Right ventricle myocardium inferior (tissue), 1 donor: ENCODE results near the gene CGN. TPM values are rescaled to one million over a fixed set of nuclear protein-coding genes. Genes with fewer than 3 reads are reported as not detected.
A peak's percentile ranks its signal among the peaks of the same experiment; 100 is the strongest.

Experiments
- ATAC-seq: fragments of 200-7000 bp; cut with Tn5 transposase; one replicate; pipeline ENCODE4 v1.9.1; 2020; ENCODE audit warnings: mild to moderate bottlenecking, moderate library complexity
- DNase-seq: peaks from one replicate; pipeline ENCODE4 v3.0.0; 2021; ENCODE audit errors: missing footprints
- intact Hi-C: fragments of 100-400 bp; cut with DNase I; formaldehyde crosslinking; loops from one replicate; pipeline ENCODE4 v1.11.0; 2022
- long read RNA-seq: library from polyadenylated mRNA; unstranded; transcript quantifications from one replicate; pipeline ENCODE4 v2.0.0, GENCODE V29; 2021
- total RNA-seq: library from RNA; stranded (reverse); fragmentation: NEBNext Ultra II Directional; extraction: Animal tissue kit (Norgen Biotek cat#: 25700); gene quantifications from one replicate; pipeline ENCODE4 v1.2.1, GENCODE V29; 2021
- donor health status: DM: no; HTN: yes; CAD: no; lungs with severe emphysema.

Gene CGN
- 0.22 TPM for total RNA-seq
- long read RNA-seq: 0 reads

GRCh38 chr1:151510957-151511635, at the start of gene CGN:
CGN (plus strand) TSS chr1:151511387; CDS start chr1:151518520, 7,133 bp downstream.
- ATAC-seq: peak; percentile 98
- peak; percentile 90 for DNase-seq
- intact Hi-C loops: no loop called here

DNA sequence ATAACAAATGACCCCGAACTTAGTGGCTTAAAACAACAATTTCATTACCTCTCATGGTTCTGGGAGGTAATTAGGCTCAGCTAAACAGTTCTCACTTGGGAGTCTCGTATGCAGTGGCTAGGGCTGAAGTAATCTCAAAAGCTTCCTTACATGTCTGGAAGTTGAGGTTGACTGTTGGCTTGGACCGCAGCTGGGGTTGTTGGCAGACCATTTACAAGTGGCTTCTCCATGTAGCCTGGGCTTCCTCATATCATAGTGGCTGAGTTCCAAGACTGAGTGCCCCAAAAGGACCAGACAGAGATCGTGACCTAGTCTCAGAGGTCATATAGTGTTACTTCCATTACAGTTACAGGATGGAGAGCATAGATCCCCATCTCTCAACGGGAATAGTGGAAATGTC, 49.5 kb upstream of the CGN start:
- intact Hi-C loops: no loop called here
- DNase-seq (no peak), ATAC-seq (no peak)

- DNase-seq: no peak
- no peak for ATAC-seq
- intact Hi-C loops: no loop called here
These were observed 46.2 kb upstream of the CGN start for GRCh38 chr1:151465026-151465425.

DNA sequence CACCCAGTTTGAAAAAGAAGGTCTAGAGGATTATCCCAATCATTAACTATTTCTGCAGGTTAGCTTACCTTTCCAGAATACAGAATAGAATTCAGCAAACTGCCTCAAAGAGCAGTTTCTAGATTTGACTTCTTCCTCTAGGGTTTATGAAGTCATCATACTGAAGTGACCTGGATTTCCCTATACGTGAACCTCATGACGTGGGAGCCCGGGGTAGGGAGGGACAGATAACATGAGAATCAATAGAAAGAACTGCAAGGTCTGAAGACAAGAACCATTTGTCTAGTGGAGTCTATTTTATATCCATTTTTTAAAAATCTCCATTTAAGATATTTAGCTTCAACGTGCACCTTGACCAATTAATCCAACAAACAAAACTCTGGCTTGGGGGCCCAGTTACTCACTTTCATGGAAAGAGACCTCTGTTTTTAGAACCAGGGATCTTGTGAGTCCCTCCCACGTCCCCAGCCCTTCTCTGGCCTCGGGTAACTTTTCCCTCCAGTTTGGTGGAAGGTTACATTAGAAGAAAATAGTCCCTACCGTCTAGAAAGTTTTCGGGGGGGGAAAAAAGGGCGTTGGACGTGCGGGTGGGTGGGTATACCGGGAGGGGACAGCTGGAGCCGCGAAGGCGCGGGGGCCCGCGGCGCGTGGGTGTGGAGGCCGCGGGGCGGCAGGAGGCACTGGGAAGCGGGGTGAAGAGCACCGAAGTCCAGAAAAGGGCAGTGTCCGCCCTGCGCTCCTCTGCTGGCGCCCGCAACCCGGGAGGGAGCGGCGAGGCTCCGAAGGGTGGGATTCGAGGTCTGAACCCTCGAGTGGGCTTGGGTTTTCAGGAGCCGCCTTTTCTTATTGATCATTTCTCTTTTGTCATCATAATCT, 38.1 kb upstream of the CGN start:
- intact Hi-C loops: loop anchor here (1.0 kb wide), 1 partner anchor 14 kb away; the partner anchor contains the start of gene POGZ
- ATAC-seq (peak; percentile 70), DNase-seq (peak; percentile 74)

DNA sequence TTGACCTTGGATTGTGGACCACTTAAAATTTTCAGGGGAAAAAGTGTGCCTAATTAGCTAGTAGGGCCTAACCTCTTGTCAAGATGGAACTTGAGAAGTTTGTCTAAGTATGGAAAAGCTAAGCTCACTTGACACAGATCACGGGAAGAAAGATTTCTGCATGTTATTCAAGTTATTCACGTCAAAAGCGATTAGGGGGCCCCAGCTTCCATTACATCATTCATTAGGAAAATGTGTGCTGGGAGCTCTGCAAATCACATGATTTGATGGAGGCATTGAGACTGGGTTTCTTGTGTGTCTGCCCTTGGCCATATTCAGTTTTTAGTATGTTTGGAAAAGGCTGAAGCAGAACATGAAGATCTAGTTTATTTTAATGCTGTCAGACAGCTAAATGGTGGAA, 36.4 kb upstream of the CGN start:
- ATAC-seq (no peak), DNase-seq (no peak)
- intact Hi-C loops: no loop called here

DNA sequence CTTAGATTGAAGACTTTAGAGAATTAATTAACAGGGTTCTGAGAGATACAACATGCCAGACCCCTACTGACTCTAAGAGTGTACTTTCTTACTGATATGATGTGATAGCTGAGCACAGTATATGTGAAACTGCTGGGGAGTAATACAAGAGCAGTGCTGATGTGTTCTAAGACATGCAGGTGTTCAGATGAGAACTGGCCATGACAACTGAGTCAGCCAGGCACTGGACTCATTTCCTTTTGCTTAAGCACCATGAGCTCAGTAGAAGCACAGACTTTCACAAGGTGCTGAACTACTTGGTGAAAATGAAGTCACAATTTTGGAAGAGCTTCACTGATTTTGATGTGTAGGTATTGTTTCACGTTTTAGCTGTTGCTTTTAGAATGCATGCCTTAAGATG, 36.0 kb upstream of the CGN start:
- DNase-seq: no peak
- ATAC-seq: no peak

DNA sequence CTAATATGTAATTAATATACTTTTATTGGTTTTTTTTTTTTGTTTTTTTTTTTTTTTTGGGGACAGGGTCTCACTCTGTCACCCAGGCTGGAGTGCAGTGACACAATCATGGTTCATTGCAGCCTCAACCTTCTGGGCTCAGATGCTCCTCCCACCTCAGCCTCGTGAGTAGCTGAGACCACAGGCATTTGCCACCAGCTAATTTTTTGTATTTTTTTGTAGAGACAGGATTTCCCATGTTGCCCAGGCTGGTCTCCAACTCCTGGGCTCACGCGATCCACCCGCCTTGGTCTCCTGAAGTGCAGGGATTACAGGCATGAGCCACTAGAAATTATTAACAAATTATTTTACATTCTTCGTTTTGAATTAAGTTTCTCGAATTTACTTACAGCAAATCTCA, 35.1 kb upstream of the CGN start:
- no peak for DNase-seq

More for the DNA sequence above, 36.0 kb upstream of the CGN start:
- intact Hi-C loops: no loop called here

DNA sequence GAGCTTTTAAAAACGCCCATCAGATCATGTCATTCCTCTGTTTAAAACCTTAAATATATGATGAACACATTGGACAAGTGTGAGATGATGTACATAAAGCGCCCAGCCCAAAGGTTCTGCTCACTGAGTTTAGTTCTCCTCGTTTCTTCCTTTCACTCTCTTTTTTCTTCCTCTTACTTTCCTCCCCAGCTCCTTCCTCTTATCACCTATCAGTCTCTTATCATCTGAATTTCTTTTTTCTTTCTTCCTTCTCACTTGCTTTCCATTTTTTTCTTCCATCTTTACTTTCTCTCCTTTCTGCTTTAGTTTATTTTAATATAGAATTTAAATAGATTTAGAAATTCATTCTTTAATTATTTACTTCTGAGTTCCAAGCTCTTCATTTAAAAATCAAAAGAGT, 34.1 kb upstream of the CGN start:
- ATAC-seq: no peak
- intact Hi-C loops: no loop called here
- no peak for DNase-seq

More for the DNA sequence above, 35.1 kb upstream of the CGN start:
- intact Hi-C loops: no loop called here
- no peak for ATAC-seq

GRCh38 chr1:151478140-151478812, 32.9 kb upstream of the CGN start:
- intact Hi-C loops: no loop called here
- no peak for ATAC-seq
- DNase-seq: no peak

- intact Hi-C loops: no loop called here
- ATAC-seq: no peak
- DNase-seq: no peak
These were observed 32.3 kb upstream of the CGN start for GRCh38 chr1:151478923-151479322.

DNA sequence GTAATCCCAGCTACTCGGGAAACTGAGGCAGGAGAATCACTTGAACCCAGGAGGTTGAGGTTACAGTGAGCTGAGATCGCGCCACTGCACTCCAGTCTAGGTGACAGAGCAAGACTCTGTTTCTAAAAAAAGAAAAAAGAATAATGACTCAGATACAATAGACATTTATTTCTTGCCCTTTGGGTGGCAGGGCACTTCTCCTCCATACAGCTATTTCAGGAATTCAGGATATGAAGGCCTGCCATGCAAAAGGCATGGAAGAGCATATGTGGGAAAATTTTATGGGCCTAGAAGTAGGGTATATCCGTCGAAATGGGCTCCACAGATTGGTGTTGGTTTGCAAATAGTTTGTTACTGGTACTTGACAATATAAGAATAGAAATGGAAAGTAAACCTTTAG, 31.7 kb upstream of the CGN start:
- DNase-seq: no peak
- intact Hi-C loops: no loop called here
- no peak for ATAC-seq

GRCh38 chr1:151482017-151482416, 29.2 kb upstream of the CGN start:
- intact Hi-C loops: no loop called here
- ATAC-seq: no peak

DNA sequence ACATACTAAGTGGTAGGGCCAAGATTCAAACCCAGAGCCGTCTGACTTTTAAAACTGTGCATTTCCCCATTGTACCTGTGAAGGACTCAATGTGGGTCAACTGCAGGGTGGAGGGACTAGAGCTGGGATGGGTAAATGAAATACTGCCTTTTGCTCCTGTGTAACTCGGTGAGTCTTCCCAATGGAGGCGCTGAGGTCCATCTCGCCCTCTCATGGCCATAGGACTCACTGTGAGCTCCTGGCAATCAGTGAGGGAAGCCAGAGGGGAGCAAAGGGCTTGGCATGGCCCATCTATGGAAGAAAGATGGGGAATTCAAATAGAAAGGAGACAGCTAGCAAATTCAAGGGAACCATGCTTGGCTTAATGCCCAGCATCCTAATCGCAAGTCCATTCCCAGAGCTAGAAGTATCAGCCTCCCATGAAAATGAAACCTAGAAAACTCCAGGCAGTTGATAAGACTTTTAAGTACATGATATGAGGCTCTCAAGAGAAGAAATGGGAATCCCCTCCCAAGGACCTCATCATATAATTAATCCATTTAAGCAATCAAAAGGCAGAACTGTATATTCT, 25.4 kb upstream of the CGN start:
- no peak for ATAC-seq
- intact Hi-C loops: no loop called here
- no peak for DNase-seq

More at GRCh38 chr1:151482017-151482416, 29.2 kb upstream of the CGN start:
- no peak for DNase-seq

GRCh38 chr1:151486557-151486956, 24.6 kb upstream of the CGN start:
- no peak for DNase-seq
- no peak for ATAC-seq
- intact Hi-C loops: no loop called here

DNA sequence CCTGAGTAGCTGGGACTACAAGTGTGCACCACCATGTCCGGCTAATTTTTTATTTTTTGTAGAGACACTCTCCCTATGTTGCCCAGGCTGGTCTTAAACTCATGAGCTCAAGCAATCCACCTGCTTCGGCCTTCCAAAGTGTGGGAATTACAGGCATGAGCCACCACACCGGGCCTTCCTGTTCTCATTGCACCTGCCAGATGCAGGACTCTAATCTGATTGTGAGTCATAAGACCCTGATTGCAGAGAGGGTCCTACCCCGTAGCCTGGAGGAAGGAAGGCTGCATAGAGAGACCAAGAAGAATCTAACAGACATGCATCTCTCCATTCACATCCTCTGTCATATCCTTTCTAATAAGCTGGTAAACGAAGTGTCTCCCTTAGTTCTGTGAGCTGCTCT, 19.5 kb upstream of the CGN start:
- intact Hi-C loops: no loop called here
- DNase-seq (no peak), ATAC-seq (no peak)

DNA sequence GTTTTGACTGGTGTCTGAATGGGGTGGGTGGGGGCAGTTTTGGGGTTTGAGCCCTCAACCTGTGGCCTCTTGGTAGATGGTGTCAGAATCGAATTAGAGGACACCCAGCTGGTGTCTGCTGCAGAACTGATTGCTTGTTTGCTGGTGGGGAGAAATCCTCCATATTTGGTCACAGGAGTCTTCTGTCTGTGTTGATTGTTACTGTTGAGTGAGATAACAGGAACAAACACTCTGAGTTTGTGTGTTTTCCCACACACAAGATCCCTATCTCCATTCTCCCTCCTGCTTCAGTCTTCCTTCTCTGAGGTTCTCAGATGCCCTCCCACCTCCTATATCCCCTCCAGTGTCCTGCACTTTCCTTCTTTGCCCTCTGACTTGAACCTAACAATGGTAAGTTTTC, 19.1 kb upstream of the CGN start:
- intact Hi-C loops: no loop called here
- DNase-seq: no peak
- ATAC-seq: no peak

- no peak for DNase-seq
- ATAC-seq: no peak
These were observed 18.1 kb upstream of the CGN start for GRCh38 chr1:151493042-151493441.

GRCh38 chr1:151494741-151495281, 16.4 kb upstream of the CGN start:
- intact Hi-C loops: no loop called here
- ATAC-seq: no peak
- DNase-seq: no peak

More at GRCh38 chr1:151493042-151493441, 18.1 kb upstream of the CGN start:
- intact Hi-C loops: no loop called here

- ATAC-seq: no peak
- intact Hi-C loops: no loop called here
These were observed 15.9 kb upstream of the CGN start for GRCh38 chr1:151495316-151495715.

More at GRCh38 chr1:151495316-151495715, 15.9 kb upstream of the CGN start:
- DNase-seq: no peak
